ENCODE results near the gene ANKRD18A.

Gene ANKRD18A

DNA sequence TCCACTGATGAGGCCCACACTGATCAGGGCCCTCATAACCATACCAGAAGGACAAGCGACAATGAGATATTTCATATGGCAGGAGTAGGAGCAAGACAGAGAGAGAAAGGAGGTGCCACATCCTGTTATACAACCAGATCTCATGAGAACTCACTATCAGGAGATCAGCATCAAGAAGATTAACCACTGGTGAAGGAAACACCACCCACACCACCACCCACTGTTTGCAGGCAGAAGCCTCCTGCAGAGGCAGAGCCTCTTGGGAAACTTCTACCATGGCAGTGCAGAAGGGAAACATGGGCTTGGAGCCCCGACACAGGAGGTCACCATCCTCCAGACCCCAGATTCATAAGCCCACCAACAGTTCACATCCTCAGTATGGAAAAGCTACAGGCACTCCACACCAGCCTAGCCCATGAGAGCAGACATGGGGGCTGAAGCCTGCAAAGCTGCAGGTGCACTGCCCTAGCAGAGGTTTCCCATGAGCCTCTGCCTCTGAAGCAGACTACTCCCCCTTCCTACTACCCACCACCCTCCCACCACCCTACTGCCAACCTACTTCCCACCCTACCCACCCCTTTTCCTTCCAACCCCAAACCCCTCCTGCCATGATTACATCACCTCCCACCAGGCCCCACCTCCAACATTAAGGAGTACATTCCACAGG lies 73.8 kb downstream of the ANKRD18A start:
- in situ Hi-C loops (cut with MboI; ENCODE audit: low sequenced_read_pairs), result loop anchor here (25.0 kb wide), 1 partner anchor 141 kb away; no protein-coding TSS in a partner anchor

DNA sequence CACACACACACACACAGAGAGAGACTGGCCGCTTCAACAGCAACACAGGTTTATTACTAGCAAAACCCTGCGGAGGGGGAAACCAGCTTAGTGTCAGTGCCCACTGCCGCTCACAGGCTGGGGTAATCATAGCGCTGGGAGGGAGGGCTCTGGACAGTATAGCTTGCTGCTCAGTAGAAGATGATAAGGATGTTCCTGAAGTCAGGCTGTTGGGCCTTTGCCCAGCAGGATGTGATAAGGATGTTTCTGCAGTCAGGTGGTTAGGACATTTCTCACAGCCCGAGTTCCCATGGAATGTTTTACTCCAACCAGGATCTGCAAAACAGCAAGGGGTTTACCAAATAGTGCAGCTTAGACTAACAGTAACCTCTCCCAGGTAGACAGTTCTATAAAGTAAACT lies 79.9 kb downstream of the ANKRD18A start:
- in situ Hi-C loops (cut with MboI; ENCODE audit: low sequenced_read_pairs), result loop anchor here (25.0 kb wide), 1 partner anchor 147 kb away; no protein-coding TSS in a partner anchor

DNA sequence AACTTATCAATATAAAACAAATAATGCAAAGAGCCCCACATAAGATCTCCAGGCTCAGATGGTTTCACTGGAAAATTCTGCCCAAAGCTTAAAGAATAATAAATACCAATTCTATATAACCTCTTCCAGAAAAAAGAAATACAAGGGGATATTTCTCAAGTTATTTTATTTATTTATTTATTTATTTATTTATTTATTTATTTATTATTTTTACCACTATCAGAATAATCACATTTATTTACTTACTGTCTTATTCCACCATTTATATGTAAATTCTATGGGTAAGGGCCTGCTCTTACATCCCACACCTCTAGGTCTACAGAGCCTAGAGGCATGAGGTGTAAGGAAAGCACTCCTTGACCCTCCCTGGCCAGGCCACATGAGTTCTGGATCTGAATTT lies 91.1 kb downstream of the ANKRD18A start:
- in situ Hi-C loops (cut with MboI; ENCODE audit: low sequenced_read_pairs), result loop anchor here (25.0 kb wide), 1 partner anchor 158 kb away; no protein-coding TSS in a partner anchor

DNA sequence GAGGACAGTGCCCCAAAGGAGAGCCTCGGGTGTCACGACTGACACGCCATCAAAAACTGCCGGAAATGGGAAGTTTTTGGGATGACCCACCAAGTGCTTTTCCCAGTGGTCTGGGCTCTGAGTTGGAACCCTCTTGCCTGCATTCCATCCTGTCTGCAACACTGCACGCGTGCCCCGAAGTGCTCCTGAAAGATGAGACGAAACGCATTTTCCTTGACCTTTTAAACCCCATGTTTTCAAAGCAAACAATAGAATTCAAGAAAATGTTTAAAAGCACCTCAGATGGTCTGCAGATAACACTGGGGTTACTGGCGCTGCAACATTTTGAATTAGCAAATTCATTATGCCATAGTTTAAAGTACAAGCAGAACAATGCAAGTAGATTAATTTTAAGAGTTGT lies 92.9 kb downstream of the ANKRD18A start:
- in situ Hi-C loops (cut with MboI; ENCODE audit: low sequenced_read_pairs), result loop anchor here (25.0 kb wide), 1 partner anchor 160 kb away; no protein-coding TSS in a partner anchor

DNA sequence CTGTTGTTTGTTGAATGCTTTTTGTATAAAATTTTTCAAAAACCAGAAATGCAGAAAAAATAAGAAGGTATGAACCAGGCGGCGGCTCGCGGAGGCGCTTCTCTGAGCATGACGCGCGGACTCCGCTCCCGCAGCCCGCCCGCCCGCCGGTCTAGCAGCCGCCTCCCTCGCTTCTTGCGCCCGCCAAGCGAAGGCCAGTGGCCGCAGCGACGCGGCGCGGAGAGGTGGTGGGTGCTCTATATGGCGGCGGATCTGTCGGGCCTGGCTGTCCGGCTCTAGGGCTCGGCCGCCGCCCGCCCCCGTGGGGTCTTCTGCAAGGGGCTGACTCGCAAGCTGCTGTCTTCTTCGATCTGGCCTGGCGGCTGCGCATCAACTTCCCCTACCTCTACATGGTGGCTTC lies 93.8 kb downstream of the ANKRD18A start:
- in situ Hi-C loops (cut with MboI; ENCODE audit: low sequenced_read_pairs), result loop anchor here (25.0 kb wide), 1 partner anchor 161 kb away; no protein-coding TSS in a partner anchor

DNA sequence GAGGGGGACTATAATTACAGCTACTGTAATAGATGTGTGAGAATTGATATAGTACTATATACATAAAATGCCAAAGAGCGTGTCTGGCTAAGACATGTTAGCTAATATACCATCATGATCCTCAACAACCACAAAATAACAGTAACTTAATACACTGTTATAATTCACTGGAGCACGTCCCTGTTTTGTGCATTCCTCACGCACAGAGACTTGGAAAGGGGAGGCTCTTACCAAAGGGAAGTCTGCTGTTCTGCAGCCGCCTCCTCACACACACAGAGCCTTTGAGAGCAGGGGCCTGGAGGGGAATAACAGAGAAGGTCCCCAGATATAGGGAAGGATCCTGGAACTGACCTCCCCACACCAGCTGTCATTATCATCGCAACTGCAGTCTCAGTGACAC lies 97.3 kb downstream of the ANKRD18A start:
- in situ Hi-C loops (cut with MboI; ENCODE audit: low sequenced_read_pairs), result no loop called here

- in situ Hi-C loops (cut with MboI; ENCODE audit: low sequenced_read_pairs), result no loop called here
Measured at GRCh38 chr9:38521762-38522161, 98.6 kb downstream of the ANKRD18A start.
